Spleen (tissue), 7 donors: ENCODE measurements around the gene CALML4.
"Not testable (repeated sequence)": the region's sequence is repeated elsewhere in the genome, so short reads cannot be mapped to it uniquely, and the experiment has no call there.

Source experiments
- CTCF ChIP-seq, 11 experiments: fragments of 200-600 bp in 7 of 11; fragments of 450-650 bp in 4 of 11; sonication (generic) in 4 of 11; IDR thresholded peaks in 8 of 11; conservative IDR thresholded peaks in 3 of 11; 1 replicate in 7 of 11; 2 replicates in 4 of 11; pipeline versions ENCODE4 v1.4.0 to v1.8.0; 2016 to 2021; ENCODE audit warnings: antibody characterized with exemption in 11 of 11, inconsistent platforms in 4 of 11, mild to moderate bottlenecking in 1 of 11
- POLR2AphosphoS5 ChIP-seq, 3 donors: sonication (generic); formaldehyde crosslinking; IDR thresholded peaks; one replicate each; pipeline ENCODE4 v1.5.1; 2017; ENCODE audit warnings: antibody characterized with exemption in 3 of 3
- donor health status: DM: no; HTN: no; CAD: no; lungs with moderate emphysema.
- donor health status: DM: no; HTN: no; CAD: no.
- donor health status: DM: no; HTN: no; CAD: no.

- not testable (repeated sequence) for TF ChIP-seq CTCF (IDR thresholded peaks at IDR 0.05 in 8 of 11, conservative IDR thresholded peaks at IDR 0.05 in 3 of 11); POLR2AphosphoS5 (IDR thresholded peaks at IDR 0.05)
Observed at GRCh38 chr15:68234520-68234919, 29.4 kb upstream of the CALML4 start.
